NCI-H446 (cell line): ENCODE measurements around the gene CRYGD.
A peak's percentile ranks its signal among the peaks of the same experiment; 100 is the strongest.
"Not testable (repeated sequence)": the region's sequence is repeated elsewhere in the genome, so short reads cannot be mapped to it uniquely, and the experiment has no call there.

Source experiments
- DNase-seq, 2 experiments: peaks; one replicate each; lab custom pipeline; 2025; lab: John Stamatoyannopoulos, UW

CRYGD gene

GRCh38 chr2:208129744-208130711, 5.7 kb upstream of the CRYGD start, which contains the start of gene CRYGC:
CRYGC (minus strand) TSS chr2:208129828; CDS start chr2:208129792, 36 bp downstream.
- DNase-seq, result no peak

GRCh38 chr2:208128136-208128535, 3.8 kb upstream of the CRYGD start:
- DNase-seq, result no peak

- no peak for DNase-seq
These were observed 2.8 kb upstream of the CRYGD start for GRCh38 chr2:208127090-208127489.

- no peak for DNase-seq
These were observed 927 bp upstream of the CRYGD start for GRCh38 chr2:208125251-208125650.

- no peak for DNase-seq
These were observed 2.1 kb downstream of the CRYGD start for GRCh38 chr2:208122248-208122647.

- DNase-seq, result no peak
These were observed 5.4 kb downstream of the CRYGD start for GRCh38 chr2:208118918-208119317.

GRCh38 chr2:208117390-208117789, 6.9 kb downstream of the CRYGD start:
- DNase-seq, result not testable (repeated sequence)

- DNase-seq, result no peak
These were observed 11.4 kb downstream of the CRYGD start for GRCh38 chr2:208112969-208113368.

- not testable (repeated sequence) for DNase-seq
These were observed 12.0 kb downstream of the CRYGD start for GRCh38 chr2:208112273-208112745.

- no peak for DNase-seq
These were observed 20.7 kb downstream of the CRYGD start for GRCh38 chr2:208103616-208104015.

- peak in 1 of 2 experiments; percentile 19 for DNase-seq
These were observed 22.4 kb downstream of the CRYGD start for GRCh38 chr2:208101716-208102631.

- no peak for DNase-seq
These were observed 24.4 kb downstream of the CRYGD start for GRCh38 chr2:208099682-208100470.

- not testable (repeated sequence) for DNase-seq
These were observed 25.6 kb downstream of the CRYGD start for GRCh38 chr2:208098701-208099100.

GRCh38 chr2:208098267-208098666, 26.1 kb downstream of the CRYGD start:
- no peak for DNase-seq

GRCh38 chr2:208097801-208098200, 26.5 kb downstream of the CRYGD start:
- DNase-seq, result no peak

- DNase-seq, result no peak
These were observed 27.0 kb downstream of the CRYGD start for GRCh38 chr2:208097313-208097712.

GRCh38 chr2:208096080-208096479, 28.2 kb downstream of the CRYGD start:
- DNase-seq, result no peak

GRCh38 chr2:208093128-208093527, 31.2 kb downstream of the CRYGD start:
- DNase-seq, result no peak

- DNase-seq, result no peak
These were observed 32.1 kb downstream of the CRYGD start for GRCh38 chr2:208092093-208092832.

- DNase-seq, result no peak
These were observed 33.9 kb downstream of the CRYGD start for GRCh38 chr2:208090420-208090819.

GRCh38 chr2:208086029-208086428, 38.3 kb downstream of the CRYGD start:
- DNase-seq, result no peak
